Activated naive CD8-positive, alpha-beta T cell treated with anti-CD3 and anti-CD28 coated beads for 36 hours (primary cell): ENCODE results near the gene PCDH7. TPM values are rescaled to one million over a fixed set of nuclear protein-coding genes. Genes with fewer than 3 reads are reported as not detected.

Experiments
- DNase-seq: peaks from one replicate; pipeline ENCODE4 v3.0.0; 2021
- H3K27ac Mint-ChIP-seq: one replicate; pipeline ENCODE4 v1.8.0; 2022; ENCODE audit warnings: mild to moderate bottlenecking, moderate library complexity, mixed read lengths
- H3K27me3 Mint-ChIP-seq: one replicate; pipeline ENCODE4 v1.8.0; 2022; ENCODE audit warnings: mild to moderate bottlenecking, mixed read lengths
- H3K36me3 Mint-ChIP-seq: one replicate; pipeline ENCODE4 v1.8.0; 2021; ENCODE audit warnings: mild to moderate bottlenecking, mixed read lengths
- H3K4me1 Mint-ChIP-seq: one replicate; pipeline ENCODE4 v1.8.0; 2021; ENCODE audit warnings: mixed read lengths
- H3K4me3 Mint-ChIP-seq: one replicate; pipeline ENCODE4 v1.8.0; 2022; ENCODE audit warnings: mild to moderate bottlenecking, moderate library complexity, mixed read lengths
- H3K9me3 Mint-ChIP-seq: one replicate; pipeline ENCODE4 v1.8.0; 2022; ENCODE audit warnings: mixed read lengths
- total RNA-seq, 2 experiments: library from RNA; stranded (reverse); gene quantifications; one replicate each; pipeline ENCODE4 v1.2.3, GENCODE V29; 2021

The PCDH7 gene
- total RNA-seq, 2 experiments from 2014 or later = not detected

- peaks cover 66% of the 10 kb centered on the region for H3K27me3 Mint-ChIP-seq
- H3K9me3 Mint-ChIP-seq = peaks cover 3% of the 10 kb centered on the region
- peaks cover 19% of the 10 kb centered on the region for H3K4me1 Mint-ChIP-seq
- H3K27ac Mint-ChIP-seq = no peak overlapping the region
- H3K4me3 Mint-ChIP-seq = no peak overlapping the region
- no peak for DNase-seq
- H3K36me3 Mint-ChIP-seq = peaks cover 1% of the 10 kb centered on the region
Observed at GRCh38 chr4:30722359-30723200, 2.4 kb downstream of the PCDH7 start.

GRCh38 chr4:30723201-30723955, 3.2 kb downstream of the PCDH7 start:
- Mint-ChIP-seq H3K27ac (no peak overlapping the region), H3K9me3 (peaks cover 3% of the 10 kb centered on the region), H3K4me3 (no peak overlapping the region), H3K4me1 (peaks cover 15% of the 10 kb centered on the region), H3K36me3 (peaks cover 1% of the 10 kb centered on the region), H3K27me3 (peaks cover 58% of the 10 kb centered on the region)
- DNase-seq = no peak

GRCh38 chr4:30724247-30724646, 4.1 kb downstream of the PCDH7 start:
- H3K27me3 Mint-ChIP-seq = peaks cover 50% of the 10 kb centered on the region
- H3K4me3 Mint-ChIP-seq = no peak overlapping the region
- H3K9me3 Mint-ChIP-seq = peaks cover 3% of the 10 kb centered on the region
- H3K27ac Mint-ChIP-seq = no peak overlapping the region
- H3K4me1 Mint-ChIP-seq = peaks cover 8% of the 10 kb centered on the region
- H3K36me3 Mint-ChIP-seq = peaks cover 1% of the 10 kb centered on the region
- no peak for DNase-seq

GRCh38 chr4:30725562-30725961, 5.4 kb downstream of the PCDH7 start:
- no peak for DNase-seq
- Mint-ChIP-seq H3K4me3 (no peak overlapping the region), H3K36me3 (peaks cover 1% of the 10 kb centered on the region), H3K9me3 (peaks cover 3% of the 10 kb centered on the region), H3K27me3 (peaks cover 36% of the 10 kb centered on the region), H3K4me1 (peaks cover 5% of the 10 kb centered on the region), H3K27ac (no peak overlapping the region)

GRCh38 chr4:30726090-30726675, 6.0 kb downstream of the PCDH7 start:
- Mint-ChIP-seq H3K4me3 (no peak overlapping the region), H3K27me3 (peaks cover 30% of the 10 kb centered on the region), H3K4me1 (peaks cover 1% of the 10 kb centered on the region), H3K27ac (no peak overlapping the region), H3K9me3 (peaks cover 1% of the 10 kb centered on the region), H3K36me3 (no peaks in the 10 kb centered on the region)
- no peak for DNase-seq

- H3K4me3 Mint-ChIP-seq = no peak overlapping the region
- H3K4me1 Mint-ChIP-seq = no peaks in the 10 kb centered on the region
- H3K27me3 Mint-ChIP-seq = peaks cover 20% of the 10 kb centered on the region
- no peaks in the 10 kb centered on the region for H3K36me3 Mint-ChIP-seq
- H3K27ac Mint-ChIP-seq = no peak overlapping the region
- H3K9me3 Mint-ChIP-seq = peaks cover 1% of the 10 kb centered on the region
- DNase-seq = no peak
Observed at GRCh38 chr4:30727409-30727808, 7.2 kb downstream of the PCDH7 start.

GRCh38 chr4:30728311-30728710, 8.1 kb downstream of the PCDH7 start:
- Mint-ChIP-seq H3K27me3 (peaks cover 11% of the 10 kb centered on the region), H3K9me3 (no peaks in the 10 kb centered on the region), H3K36me3 (no peaks in the 10 kb centered on the region), H3K4me3 (no peak overlapping the region), H3K27ac (no peak overlapping the region), H3K4me1 (no peaks in the 10 kb centered on the region)
- no peak for DNase-seq

GRCh38 chr4:30743897-30744296, 23.7 kb downstream of the PCDH7 start:
- no peaks in the 10 kb centered on the region for H3K9me3 Mint-ChIP-seq
- H3K36me3 Mint-ChIP-seq = no peaks in the 10 kb centered on the region
- no peak overlapping the region for H3K4me3 Mint-ChIP-seq
- no peaks in the 10 kb centered on the region for H3K27me3 Mint-ChIP-seq
- no peak overlapping the region for H3K27ac Mint-ChIP-seq
- H3K4me1 Mint-ChIP-seq = no peaks in the 10 kb centered on the region
- DNase-seq = no peak

GRCh38 chr4:30744386-30744785, 24.2 kb downstream of the PCDH7 start:
- no peak for DNase-seq
- Mint-ChIP-seq H3K4me3 (no peak overlapping the region), H3K27ac (no peak overlapping the region), H3K36me3 (no peaks in the 10 kb centered on the region), H3K4me1 (no peaks in the 10 kb centered on the region), H3K27me3 (no peaks in the 10 kb centered on the region), H3K9me3 (no peaks in the 10 kb centered on the region)

- Mint-ChIP-seq H3K4me3 (no peak overlapping the region), H3K27me3 (no peaks in the 10 kb centered on the region), H3K4me1 (no peaks in the 10 kb centered on the region), H3K27ac (no peak overlapping the region), H3K36me3 (no peaks in the 10 kb centered on the region), H3K9me3 (no peaks in the 10 kb centered on the region)
- no peak for DNase-seq
Observed at GRCh38 chr4:30744957-30745640, 24.9 kb downstream of the PCDH7 start.

GRCh38 chr4:30746735-30747134, 26.6 kb downstream of the PCDH7 start:
- Mint-ChIP-seq H3K27me3 (no peaks in the 10 kb centered on the region), H3K27ac (no peak overlapping the region), H3K36me3 (no peaks in the 10 kb centered on the region), H3K9me3 (no peaks in the 10 kb centered on the region), H3K4me3 (no peak overlapping the region), H3K4me1 (no peaks in the 10 kb centered on the region)
- DNase-seq = no peak

GRCh38 chr4:30753316-30753715, 33.1 kb downstream of the PCDH7 start:
- no peaks in the 10 kb centered on the region for H3K4me1 Mint-ChIP-seq
- no peaks in the 10 kb centered on the region for H3K9me3 Mint-ChIP-seq
- no peaks in the 10 kb centered on the region for H3K36me3 Mint-ChIP-seq
- no peak for DNase-seq
- no peaks in the 10 kb centered on the region for H3K27me3 Mint-ChIP-seq
- H3K27ac Mint-ChIP-seq = no peak overlapping the region
- H3K4me3 Mint-ChIP-seq = no peak overlapping the region

- no peaks in the 10 kb centered on the region for H3K4me1 Mint-ChIP-seq
- no peaks in the 10 kb centered on the region for H3K27me3 Mint-ChIP-seq
- DNase-seq = no peak
- no peak overlapping the region for H3K4me3 Mint-ChIP-seq
- no peak overlapping the region for H3K27ac Mint-ChIP-seq
- no peaks in the 10 kb centered on the region for H3K36me3 Mint-ChIP-seq
- no peaks in the 10 kb centered on the region for H3K9me3 Mint-ChIP-seq
Observed at GRCh38 chr4:30754021-30754420, 33.9 kb downstream of the PCDH7 start.

- Mint-ChIP-seq H3K9me3 (no peaks in the 10 kb centered on the region), H3K27ac (no peak overlapping the region), H3K4me1 (no peaks in the 10 kb centered on the region), H3K27me3 (no peaks in the 10 kb centered on the region), H3K36me3 (no peaks in the 10 kb centered on the region), H3K4me3 (no peak overlapping the region)
- no peak for DNase-seq
Observed at GRCh38 chr4:30755346-30755745, 35.2 kb downstream of the PCDH7 start.

- H3K27ac Mint-ChIP-seq = no peak overlapping the region
Observed at GRCh38 chr4:30756553-30756952, 36.4 kb downstream of the PCDH7 start.

More at GRCh38 chr4:30756553-30756952, 36.4 kb downstream of the PCDH7 start:
- Mint-ChIP-seq H3K27me3 (no peaks in the 10 kb centered on the region), H3K4me1 (no peaks in the 10 kb centered on the region), H3K9me3 (no peaks in the 10 kb centered on the region), H3K36me3 (no peaks in the 10 kb centered on the region), H3K4me3 (no peak overlapping the region)
- no peak for DNase-seq
